ENCODE measurements around the gene NPIPB2.
"Not testable (repeated sequence)": the region's sequence is repeated elsewhere in the genome, so short reads cannot be mapped to it uniquely, and the experiment has no call there.

Gene NPIPB2

DNA sequence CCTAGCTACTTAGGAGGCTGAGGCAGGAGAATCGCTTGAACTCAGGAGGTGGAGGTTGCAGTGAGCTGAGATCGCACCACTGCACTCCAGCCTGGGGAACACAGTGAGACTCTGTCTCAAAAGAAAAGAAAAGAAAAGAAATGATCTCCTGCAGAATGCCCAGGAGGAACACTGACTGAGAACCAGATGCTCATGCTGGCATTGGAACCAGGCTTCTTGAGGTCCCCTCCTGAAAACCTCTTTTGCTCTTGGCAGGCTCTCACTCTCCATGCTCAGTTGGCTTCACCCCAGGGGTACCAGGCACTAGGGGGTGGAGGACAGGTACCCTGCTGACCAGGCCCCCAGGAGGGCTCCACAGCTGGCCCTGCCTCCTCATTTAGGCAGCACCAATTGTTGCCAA, 14.7 kb upstream of the NPIPB2 start:
- Histone ChIP-seq H3K27me3 (ENCODE audit: insufficient read depth, low read length) (no peaks in the 10 kb centered on the region), H3K9ac (ENCODE audit: low read depth, low read length) (no peak overlapping the region), H3K4me1 (ENCODE audit: insufficient read depth, low read length) (no peaks in the 10 kb centered on the region; the same call in 1 of the 2 replicates), H3K27ac (ENCODE audit: low read depth, low read length) (no peak overlapping the region), H3K4me3 (ENCODE audit: low read length) (no peak overlapping the region), H3K36me3 (ENCODE audit: insufficient read depth, low read length) (no peaks in the 10 kb centered on the region), H3K9me3 (ENCODE audit: insufficient read depth, low read depth, low read length) (no peaks in the 10 kb centered on the region)
- WGBS, result 99% methylated on average over 2 of the region's 2 CpGs

DNA sequence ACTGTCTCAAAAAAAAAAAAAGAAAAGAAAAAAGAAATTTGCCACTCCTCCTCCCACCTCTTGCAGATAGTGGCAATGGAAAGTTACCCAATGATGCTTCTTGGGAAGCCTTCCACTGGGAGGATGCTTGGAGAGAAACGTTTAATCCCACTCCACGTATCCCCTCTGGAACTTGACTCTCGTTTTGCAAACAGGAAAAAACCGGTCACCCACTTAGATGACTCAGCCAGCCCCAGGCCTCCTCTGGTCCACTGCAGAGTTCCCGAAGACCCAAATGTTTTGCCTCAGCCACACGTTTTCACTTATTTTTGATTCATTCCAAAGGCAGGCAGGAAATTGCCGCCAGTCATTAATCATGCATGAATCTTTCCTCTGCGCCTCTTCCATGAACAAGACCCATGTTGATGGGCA, 13.9 kb upstream of the NPIPB2 start:
- no peaks in the 10 kb centered on the region for H3K9me3 ChIP-seq (ENCODE audit: insufficient read depth, low read depth, low read length)
- no peaks in the 10 kb centered on the region for H3K36me3 ChIP-seq (ENCODE audit: insufficient read depth, low read length)
- WGBS, result 68% methylated on average over 8 of the region's 8 CpGs
- no peak overlapping the region for H3K27ac ChIP-seq (ENCODE audit: low read depth, low read length)
- no peaks in the 10 kb centered on the region for H3K27me3 ChIP-seq (ENCODE audit: insufficient read depth, low read length)
- no peak overlapping the region for H3K4me3 ChIP-seq (ENCODE audit: low read length)
- no peaks in the 10 kb centered on the region; the same call in 1 of the 2 replicates for H3K4me1 ChIP-seq (ENCODE audit: insufficient read depth, low read length)
- no peak overlapping the region for H3K9ac ChIP-seq (ENCODE audit: low read depth, low read length)

DNA sequence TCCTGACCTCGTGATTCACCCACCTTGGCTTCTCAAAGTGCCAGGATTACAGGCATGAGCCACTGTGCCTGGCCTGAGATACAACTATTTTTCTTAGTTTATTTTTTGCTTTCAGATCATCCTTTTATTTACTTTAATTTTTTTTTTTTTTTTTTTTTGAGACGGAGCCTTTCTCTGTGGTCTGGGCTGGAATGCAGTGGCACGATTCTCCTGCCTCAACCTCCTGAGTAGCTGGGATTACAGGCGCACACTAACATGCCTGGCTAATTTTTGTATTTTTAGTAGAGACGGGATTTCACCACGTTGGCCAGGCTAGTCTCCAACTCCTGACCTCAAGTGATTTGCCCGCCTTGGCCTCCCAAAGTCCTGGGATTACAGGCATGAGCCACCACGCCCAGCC, 11.7 kb upstream of the NPIPB2 start:
- WGBS, result 93% methylated on average over 7 of the region's 8 CpGs
- H3K9me3 ChIP-seq (ENCODE audit: insufficient read depth, low read depth, low read length); H3K9ac ChIP-seq (ENCODE audit: low read depth, low read length): not testable (repeated sequence)

DNA sequence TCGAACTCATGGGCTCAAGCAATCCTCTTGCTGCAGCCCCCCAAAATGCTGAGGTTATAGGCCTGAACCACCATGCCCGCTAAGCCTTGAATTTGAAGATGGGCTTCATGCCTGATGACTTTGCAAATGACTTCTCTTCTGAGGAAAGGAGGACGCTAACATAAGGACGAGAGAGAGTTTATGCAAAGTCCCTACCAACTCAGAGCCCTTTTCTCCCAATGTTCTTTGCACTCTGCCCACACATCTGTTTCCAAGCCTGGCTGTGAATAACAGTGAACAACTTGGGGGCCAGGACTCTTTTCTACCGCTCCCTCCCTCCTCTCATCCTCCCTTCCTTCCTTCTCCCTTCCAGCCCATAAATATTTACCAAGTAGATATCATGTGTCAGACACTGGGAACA, 8.5 kb upstream of the NPIPB2 start:
- Histone ChIP-seq H3K4me1 (ENCODE audit: insufficient read depth, low read length) (no peaks in the 10 kb centered on the region), H3K4me3 (ENCODE audit: low read length) (no peak overlapping the region), H3K9ac (ENCODE audit: low read depth, low read length) (no peak overlapping the region), H3K36me3 (ENCODE audit: insufficient read depth, low read length) (no peaks in the 10 kb centered on the region), H3K27me3 (ENCODE audit: insufficient read depth, low read length) (no peaks in the 10 kb centered on the region), H3K27ac (ENCODE audit: low read depth, low read length) (no peak overlapping the region), H3K9me3 (ENCODE audit: insufficient read depth, low read depth, low read length) (no peaks in the 10 kb centered on the region)
- 92% methylated on average over 5 of the region's 5 CpGs for WGBS

More for the DNA sequence above, 11.7 kb upstream of the NPIPB2 start:
- H3K27me3 ChIP-seq (ENCODE audit: insufficient read depth, low read length); H3K27ac ChIP-seq (ENCODE audit: low read depth, low read length); H3K4me3 ChIP-seq (ENCODE audit: low read length); H3K36me3 ChIP-seq (ENCODE audit: insufficient read depth, low read length); H3K4me1 ChIP-seq (ENCODE audit: insufficient read depth, low read length): not testable (repeated sequence)

DNA sequence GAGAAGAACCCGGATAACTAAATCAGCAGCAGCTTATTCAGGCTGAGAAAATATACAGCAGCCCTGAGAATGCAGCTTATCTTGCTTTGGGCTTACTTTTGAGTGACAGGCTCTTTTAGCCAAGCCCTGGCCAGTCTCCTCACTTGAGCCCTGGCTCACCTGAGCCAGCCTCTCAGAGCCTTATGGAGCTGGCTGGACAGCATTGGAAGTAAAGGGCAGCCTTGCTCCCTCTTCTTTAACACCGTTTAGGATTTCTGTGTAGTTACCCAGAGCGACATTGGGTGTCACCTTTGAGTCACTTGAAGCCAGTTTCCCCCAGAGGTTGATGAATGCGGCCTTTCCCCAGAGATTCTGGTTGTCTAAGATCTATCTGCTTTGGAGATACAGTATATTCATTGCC, 7.7 kb upstream of the NPIPB2 start:
- no peak overlapping the region for H3K27ac ChIP-seq (ENCODE audit: low read depth, low read length)
- H3K4me1 ChIP-seq (ENCODE audit: insufficient read depth, low read length), result no peaks in the 10 kb centered on the region
- no peak overlapping the region for H3K4me3 ChIP-seq (ENCODE audit: low read length)
- no peaks in the 10 kb centered on the region for H3K36me3 ChIP-seq (ENCODE audit: insufficient read depth, low read length)
- H3K27me3 ChIP-seq (ENCODE audit: insufficient read depth, low read length), result no peaks in the 10 kb centered on the region
- no peak overlapping the region for H3K9ac ChIP-seq (ENCODE audit: low read depth, low read length)
- H3K9me3 ChIP-seq (ENCODE audit: insufficient read depth, low read depth, low read length), result no peaks in the 10 kb centered on the region
- WGBS, result 13% methylated on average over 4 of the region's 4 CpGs

DNA sequence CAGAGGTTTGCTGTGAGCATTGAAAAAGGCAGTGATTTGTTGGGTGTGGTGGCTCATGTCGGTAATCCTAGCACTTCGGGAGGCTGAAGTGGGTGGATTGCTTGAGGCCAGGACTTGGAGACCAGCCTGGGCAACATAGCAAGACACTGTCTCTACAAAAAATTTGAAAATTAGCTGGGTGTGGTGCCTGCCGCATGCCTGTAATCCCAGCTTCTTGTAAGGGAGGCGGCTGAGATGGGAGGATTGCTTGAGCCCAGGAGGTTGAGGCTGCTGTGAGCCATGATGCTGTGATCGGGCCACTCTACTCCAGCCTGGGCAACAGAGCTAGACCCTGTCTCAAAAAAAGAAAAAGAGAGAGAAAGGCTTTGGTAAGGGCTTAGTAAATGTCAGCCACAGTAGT, 7.0 kb upstream of the NPIPB2 start:
- H3K36me3 ChIP-seq (ENCODE audit: insufficient read depth, low read length), result no peaks in the 10 kb centered on the region
- no peaks in the 10 kb centered on the region for H3K4me1 ChIP-seq (ENCODE audit: insufficient read depth, low read length)
- H3K9ac ChIP-seq (ENCODE audit: low read depth, low read length), result no peak overlapping the region
- no peaks in the 10 kb centered on the region for H3K9me3 ChIP-seq (ENCODE audit: insufficient read depth, low read depth, low read length)
- H3K27ac ChIP-seq (ENCODE audit: low read depth, low read length), result no peak overlapping the region
- H3K27me3 ChIP-seq (ENCODE audit: insufficient read depth, low read length), result no peaks in the 10 kb centered on the region
- WGBS, result 93% methylated on average over 5 of the region's 5 CpGs
- no peak overlapping the region for H3K4me3 ChIP-seq (ENCODE audit: low read length)

DNA sequence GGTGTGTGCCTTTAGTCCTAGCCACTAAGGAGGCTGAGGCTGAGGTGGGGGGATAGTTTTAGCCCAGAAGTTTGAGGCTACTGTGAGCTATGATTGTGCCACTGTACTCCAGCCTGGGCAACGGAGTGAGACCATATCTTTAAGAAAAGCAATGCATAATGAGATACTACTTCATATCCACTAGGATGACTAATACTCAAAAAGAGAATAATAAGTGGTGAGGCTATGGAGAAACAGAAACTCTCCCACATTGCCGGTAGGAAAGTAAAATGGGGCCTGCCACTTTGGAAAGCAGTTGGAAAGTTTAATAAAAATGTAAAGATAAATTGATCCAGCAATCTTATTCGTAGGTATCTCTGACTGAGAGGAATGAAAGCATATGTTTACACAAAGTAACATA, 4.6 kb upstream of the NPIPB2 start:
- Histone ChIP-seq H3K9me3 (ENCODE audit: insufficient read depth, low read depth, low read length) (no peaks in the 10 kb centered on the region), H3K27me3 (ENCODE audit: insufficient read depth, low read length) (no peaks in the 10 kb centered on the region), H3K4me3 (ENCODE audit: low read length) (no peak overlapping the region), H3K9ac (ENCODE audit: low read depth, low read length) (no peak overlapping the region), H3K36me3 (ENCODE audit: insufficient read depth, low read length) (no peaks in the 10 kb centered on the region), H3K27ac (ENCODE audit: low read depth, low read length) (no peak overlapping the region), H3K4me1 (ENCODE audit: insufficient read depth, low read length) (no peaks in the 10 kb centered on the region)
- 83% methylated on average over 3 of the region's 3 CpGs for WGBS

DNA sequence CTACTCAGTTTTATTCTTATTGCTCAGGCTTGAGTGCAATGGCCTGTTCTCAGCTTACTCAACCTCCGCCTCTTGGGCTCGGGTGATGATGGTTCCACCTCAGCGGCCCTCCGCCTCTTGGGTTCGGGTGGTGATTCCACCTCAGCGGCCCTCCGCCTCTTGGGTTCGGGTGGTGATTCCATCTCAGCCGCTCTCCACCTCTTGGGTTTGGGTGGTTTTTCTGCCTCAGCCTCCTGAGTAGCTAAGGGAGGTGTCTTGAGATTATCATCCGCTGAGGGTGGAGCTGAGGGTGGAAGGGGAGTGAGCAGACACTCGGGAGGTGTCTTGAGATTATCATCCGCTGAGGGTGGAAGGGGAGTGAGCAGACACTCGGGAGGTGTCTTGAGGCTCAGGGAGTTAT, 14.5 kb downstream of the NPIPB2 start:
- not testable (repeated sequence) for H3K9ac ChIP-seq (ENCODE audit: low read depth, low read length); H3K9me3 ChIP-seq (ENCODE audit: insufficient read depth, low read depth, low read length); H3K36me3 ChIP-seq (ENCODE audit: insufficient read depth, low read length); H3K27ac ChIP-seq (ENCODE audit: low read depth, low read length); H3K4me1 ChIP-seq (ENCODE audit: insufficient read depth, low read length); H3K27me3 ChIP-seq (ENCODE audit: insufficient read depth, low read length); H3K4me3 ChIP-seq (ENCODE audit: low read length)
- 84% methylated on average over 11 of the region's 13 CpGs for WGBS

DNA sequence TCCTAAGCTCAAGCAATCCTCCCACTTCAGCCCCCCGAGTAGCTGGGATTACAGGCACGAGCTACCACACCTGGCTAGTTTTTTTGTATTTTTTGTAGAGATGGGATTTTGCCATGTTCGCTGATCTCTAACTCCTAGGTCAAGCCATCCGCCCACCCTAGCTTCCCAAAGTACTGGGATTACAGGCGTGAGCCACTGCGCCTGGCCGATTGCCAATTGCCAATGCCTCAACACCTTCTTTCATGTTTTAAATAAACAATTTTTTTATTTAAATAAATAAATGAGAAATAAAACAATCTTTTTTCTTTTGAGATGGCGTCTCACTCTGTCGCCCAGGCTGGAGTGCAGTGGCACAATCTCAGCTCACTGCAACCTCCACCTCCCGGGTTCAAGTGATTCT, 17.8 kb downstream of the NPIPB2 start:
- 96% methylated on average over 9 of the region's 10 CpGs for WGBS
- H3K4me3 ChIP-seq (ENCODE audit: low read length); H3K27ac ChIP-seq (ENCODE audit: low read depth, low read length); H3K36me3 ChIP-seq (ENCODE audit: insufficient read depth, low read length); H3K27me3 ChIP-seq (ENCODE audit: insufficient read depth, low read length); H3K4me1 ChIP-seq (ENCODE audit: insufficient read depth, low read length); H3K9ac ChIP-seq (ENCODE audit: low read depth, low read length); H3K9me3 ChIP-seq (ENCODE audit: insufficient read depth, low read depth, low read length): not testable (repeated sequence)

DNA sequence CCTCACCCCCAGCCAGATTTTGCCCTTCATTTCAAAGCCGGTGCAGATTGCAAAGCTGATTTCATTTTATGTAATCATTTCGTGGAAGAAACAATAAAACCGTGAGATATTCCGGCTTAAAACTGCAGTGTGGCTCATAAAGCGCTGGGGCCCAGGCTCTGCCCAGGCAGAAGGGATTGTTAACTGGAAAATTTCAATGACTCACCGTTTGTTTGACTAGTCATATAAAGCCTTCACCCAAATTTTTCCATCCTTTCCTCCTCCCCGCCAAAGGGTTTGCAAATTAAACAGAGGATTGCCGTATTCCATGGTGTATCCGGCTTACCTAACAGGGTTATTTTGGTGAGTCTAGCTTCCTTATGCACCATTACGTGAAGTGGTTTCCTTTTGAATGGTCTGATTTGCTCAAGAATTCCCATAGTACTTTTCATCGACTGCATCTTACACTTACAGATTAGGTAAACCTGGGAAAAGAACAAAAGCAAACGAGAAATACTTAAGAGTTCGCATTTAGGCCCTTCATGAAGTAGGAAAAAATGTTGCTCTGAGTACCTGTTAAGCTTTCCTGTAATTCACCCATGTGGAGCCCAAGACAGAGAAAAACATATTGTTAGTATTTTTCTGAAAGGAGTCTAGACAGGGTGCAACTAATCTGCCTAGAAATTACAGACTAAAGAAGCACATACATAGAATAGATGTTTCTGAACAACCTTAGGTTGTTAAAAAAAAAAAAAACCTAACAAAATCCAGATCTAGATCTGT, 25.1 kb downstream of the NPIPB2 start:
- H3K27me3 ChIP-seq (ENCODE audit: insufficient read depth, low read length), result no peaks in the 10 kb centered on the region
- 67% methylated on average over 13 of the region's 13 CpGs for WGBS
- peak overlapping the region; percentile 53 for H3K4me3 ChIP-seq (ENCODE audit: low read length)
- peaks cover 22% of the 10 kb centered on the region for H3K4me1 ChIP-seq (ENCODE audit: insufficient read depth, low read length)
- H3K9me3 ChIP-seq (ENCODE audit: insufficient read depth, low read depth, low read length), result no peaks in the 10 kb centered on the region
- H3K27ac ChIP-seq (ENCODE audit: low read depth, low read length), result peak overlapping the region; percentile 39; the same call in 1 of the 2 replicates
- no peaks in the 10 kb centered on the region for H3K36me3 ChIP-seq (ENCODE audit: insufficient read depth, low read length)
- no peak overlapping the region for H3K9ac ChIP-seq (ENCODE audit: low read depth, low read length)

DNA sequence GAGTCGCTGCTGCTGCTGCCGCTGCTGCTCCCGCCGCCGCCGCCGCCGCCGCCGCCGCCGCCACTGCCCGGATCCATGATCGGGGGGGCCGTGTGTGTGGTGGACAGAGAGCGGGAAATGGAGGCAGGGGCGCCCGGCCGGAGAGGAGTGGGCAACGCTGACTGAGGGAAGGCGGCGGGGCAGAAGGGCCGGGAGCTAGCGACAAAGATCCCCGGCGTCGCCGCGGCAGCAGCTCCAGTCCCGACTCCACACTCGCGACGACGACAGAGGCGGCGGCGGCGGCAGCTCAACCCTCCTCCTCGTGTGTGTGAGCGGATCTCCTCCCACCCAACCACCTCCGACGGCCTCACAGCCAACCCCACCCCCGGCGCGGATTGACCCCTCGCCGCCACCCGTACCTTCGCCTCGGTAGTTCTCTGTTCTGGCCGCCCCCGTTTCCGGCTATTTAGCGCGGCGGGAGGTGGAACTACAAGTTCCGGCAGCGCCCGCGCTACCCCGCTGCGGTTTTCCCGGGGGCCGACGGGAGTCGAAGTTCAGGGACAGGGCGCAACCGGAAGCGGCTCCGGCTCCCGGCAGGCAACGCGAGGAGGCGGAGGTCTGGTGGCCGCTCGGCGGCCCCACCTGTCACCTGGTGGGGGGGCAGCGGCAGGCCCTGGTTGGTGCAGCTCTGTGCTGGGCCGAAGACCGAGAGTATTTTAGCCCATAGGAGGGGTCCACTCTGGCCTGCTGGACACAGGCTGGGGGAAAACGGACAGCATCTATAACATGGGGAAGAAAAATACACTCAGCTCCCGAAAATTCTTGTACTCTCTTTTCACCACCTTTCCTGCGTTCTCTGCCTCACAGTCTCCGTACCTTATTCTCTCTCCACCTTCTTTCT, 26.0 kb downstream of the NPIPB2 start, which contains the start of gene GSPT1:
Gene GSPT1 (minus strand): TSS at position 313 of the 880 bp plus-strand sequence. CDS start 236 bp downstream, at position 77.
- Histone ChIP-seq H3K36me3 (ENCODE audit: insufficient read depth, low read length) (no peaks in the 10 kb centered on the region), H3K4me1 (ENCODE audit: insufficient read depth, low read length) (peaks cover 22% of the 10 kb centered on the region), H3K27me3 (ENCODE audit: insufficient read depth, low read length) (no peaks in the 10 kb centered on the region), H3K27ac (ENCODE audit: low read depth, low read length) (peak within 1 kb of the TSS; percentile 39), H3K4me3 (ENCODE audit: low read length) (peak within 1 kb of the TSS; percentile 75), H3K9me3 (ENCODE audit: insufficient read depth, low read depth, low read length) (no peaks in the 10 kb centered on the region), H3K9ac (ENCODE audit: low read depth, low read length) (peak within 1 kb of the TSS; percentile 59)
- 2% methylated on average over 84 of the region's 84 CpGs for WGBS
